ENCODE data around the gene KIF23.
A peak's percentile ranks its signal among the peaks of the same experiment; 100 is the strongest.

The KIF23 gene

GRCh38 chr15:69462493-69463181 lies 48.5 kb downstream of the KIF23 start:
- Histone ChIP-seq H4K20me1 (ENCODE audit: insufficient read depth, low read length) (no peaks in the 10 kb centered on the region), H3K9ac (ENCODE audit: low read length) (peak overlapping the region; percentile 76), H3K27me3 (replicated peaks; ENCODE audit: insufficient read depth, low read length) (no peaks in the 10 kb centered on the region), H2AFZ (ENCODE audit: low read length) (peak overlapping the region; percentile 95), H3K36me3 (replicated peaks; ENCODE audit: insufficient read depth, low read length) (no peaks in the 10 kb centered on the region), H3K4me3 (ENCODE audit: low read length) (peak overlapping the region; percentile 69), H3K9me3 (replicated peaks; ENCODE audit: insufficient read depth, low read length) (no peaks in the 10 kb centered on the region), H3K27ac (ENCODE audit: low read length) (peak overlapping the region; percentile 28; the same call in 1 of the 2 replicates), H3K4me2 (ENCODE audit: low read depth, low read length) (peak overlapping the region; percentile 97), H3F3A (ENCODE audit: insufficient read depth, low read length) (peaks cover 14% of the 10 kb centered on the region), H3K9me2 (replicated peaks; ENCODE audit: insufficient read depth, low read length) (no peaks in the 10 kb centered on the region), H3K79me2 (ENCODE audit: low read length) (no peaks in the 10 kb centered on the region), H3K4me1 (ENCODE audit: low read length) (0 out of 2 replicates have a peak, but pooled peaks cover 4% of the 10 kb centered on the region)
- peak; percentile 97 for DNase-seq
- no peak for TF ChIP-seq EZH2 (optimal IDR thresholded peaks at IDR 0.05; ENCODE audit: low read depth, low read length)
- TF ChIP-seq EZH2phosphoT487 (IDR thresholded peaks at IDR 0.05; ENCODE audit: low read length) = no peak
- TF ChIP-seq, protein P1, sequence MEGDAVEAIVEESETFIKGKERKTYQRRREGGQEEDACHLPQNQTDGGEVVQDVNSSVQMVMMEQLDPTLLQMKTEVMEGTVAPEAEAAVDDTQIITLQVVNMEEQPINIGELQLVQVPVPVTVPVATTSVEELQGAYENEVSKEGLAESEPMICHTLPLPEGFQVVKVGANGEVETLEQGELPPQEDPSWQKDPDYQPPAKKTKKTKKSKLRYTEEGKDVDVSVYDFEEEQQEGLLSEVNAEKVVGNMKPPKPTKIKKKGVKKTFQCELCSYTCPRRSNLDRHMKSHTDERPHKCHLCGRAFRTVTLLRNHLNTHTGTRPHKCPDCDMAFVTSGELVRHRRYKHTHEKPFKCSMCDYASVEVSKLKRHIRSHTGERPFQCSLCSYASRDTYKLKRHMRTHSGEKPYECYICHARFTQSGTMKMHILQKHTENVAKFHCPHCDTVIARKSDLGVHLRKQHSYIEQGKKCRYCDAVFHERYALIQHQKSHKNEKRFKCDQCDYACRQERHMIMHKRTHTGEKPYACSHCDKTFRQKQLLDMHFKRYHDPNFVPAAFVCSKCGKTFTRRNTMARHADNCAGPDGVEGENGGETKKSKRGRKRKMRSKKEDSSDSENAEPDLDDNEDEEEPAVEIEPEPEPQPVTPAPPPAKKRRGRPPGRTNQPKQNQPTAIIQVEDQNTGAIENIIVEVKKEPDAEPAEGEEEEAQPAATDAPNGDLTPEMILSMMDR (IDR thresholded peaks at IDR 0.05; ENCODE audit: low read length) = peak; percentile 77

- no peaks in the 10 kb centered on the region for H3K9me2 ChIP-seq (replicated peaks; ENCODE audit: insufficient read depth, low read length)
- peaks cover 8% of the 10 kb centered on the region; the same call in 1 of the 2 replicates for H3F3A ChIP-seq (ENCODE audit: insufficient read depth, low read length)
- TF ChIP-seq, protein P1 (IDR thresholded peaks at IDR 0.05; ENCODE audit: low read length) = no peak
- TF ChIP-seq EZH2phosphoT487 (IDR thresholded peaks at IDR 0.05; ENCODE audit: low read length) (no peak), EZH2 (optimal IDR thresholded peaks at IDR 0.05; ENCODE audit: low read depth, low read length) (no peak)
- H2AFZ ChIP-seq (ENCODE audit: low read length) = peak overlapping the region; percentile 95
- H3K4me2 ChIP-seq (ENCODE audit: low read depth, low read length) = peak overlapping the region; percentile 97
- no peak for DNase-seq
- H3K27ac ChIP-seq (ENCODE audit: low read length) = peak overlapping the region; percentile 28; the same call in 1 of the 2 replicates
- peak overlapping the region; percentile 76 for H3K9ac ChIP-seq (ENCODE audit: low read length)
- no peaks in the 10 kb centered on the region for H3K9me3 ChIP-seq (replicated peaks; ENCODE audit: insufficient read depth, low read length)
- 0 out of 2 replicates have a peak, but pooled peaks cover 4% of the 10 kb centered on the region for H3K4me1 ChIP-seq (ENCODE audit: low read length)
- H4K20me1 ChIP-seq (ENCODE audit: insufficient read depth, low read length) = no peaks in the 10 kb centered on the region
- no peaks in the 10 kb centered on the region for H3K36me3 ChIP-seq (replicated peaks; ENCODE audit: insufficient read depth, low read length)
- H3K79me2 ChIP-seq (ENCODE audit: low read length) = no peaks in the 10 kb centered on the region
- H3K4me3 ChIP-seq (ENCODE audit: low read length) = peak overlapping the region; percentile 69
- no peaks in the 10 kb centered on the region for H3K27me3 ChIP-seq (replicated peaks; ENCODE audit: insufficient read depth, low read length)
These were observed 49.1 kb downstream of the KIF23 start for GRCh38 chr15:69463182-69463756.

- DNase-seq = no peak
- TF ChIP-seq, protein P1 (IDR thresholded peaks at IDR 0.05; ENCODE audit: low read length) = no peak
- no peak for TF ChIP-seq EZH2 (optimal IDR thresholded peaks at IDR 0.05; ENCODE audit: low read depth, low read length)
- no peak for TF ChIP-seq EZH2phosphoT487 (IDR thresholded peaks at IDR 0.05; ENCODE audit: low read length)
These were observed 51.1 kb downstream of the KIF23 start for GRCh38 chr15:69465253-69465652.

More at GRCh38 chr15:69465253-69465652, 51.1 kb downstream of the KIF23 start:
- Histone ChIP-seq H3K4me1 (ENCODE audit: low read length) (0 out of 2 replicates have a peak, but pooled peaks cover 4% of the 10 kb centered on the region), H3K9me3 (replicated peaks; ENCODE audit: insufficient read depth, low read length) (no peaks in the 10 kb centered on the region), H3K36me3 (replicated peaks; ENCODE audit: insufficient read depth, low read length) (no peaks in the 10 kb centered on the region), H3K79me2 (ENCODE audit: low read length) (no peaks in the 10 kb centered on the region), H3K27ac (ENCODE audit: low read length) (no peak overlapping the region), H3K9ac (ENCODE audit: low read length) (no peak overlapping the region), H2AFZ (ENCODE audit: low read length) (no peak overlapping the region), H3F3A (ENCODE audit: insufficient read depth, low read length) (no peaks in the 10 kb centered on the region), H3K9me2 (replicated peaks; ENCODE audit: insufficient read depth, low read length) (no peaks in the 10 kb centered on the region), H3K4me3 (ENCODE audit: low read length) (no peak overlapping the region), H3K4me2 (ENCODE audit: low read depth, low read length) (no peak overlapping the region), H3K27me3 (replicated peaks; ENCODE audit: insufficient read depth, low read length) (no peaks in the 10 kb centered on the region), H4K20me1 (ENCODE audit: insufficient read depth, low read length) (no peaks in the 10 kb centered on the region)

All from MM.1S (cell line).